GM12892 (cell line): ENCODE measurements around the gene SCRN1.

ENCODE experiments used
- DNase-seq: peaks from one replicate; pipeline ENCODE4 v3.0.0; 2011; ENCODE audit not compliant: insufficient read length
- FAIRE-seq: peaks from 2 replicates; lab custom pipeline; 2011; peaks lifted over from hg19 to GRCh38; lab: Jason Lieb, UNC
- POLR2A ChIP-seq: IDR thresholded peaks from 2 replicates; pipeline ENCODE4 v1.6.1; 2011; ENCODE audit warnings: low read depth, low read length, control low read depth
- POLR2AphosphoS5 ChIP-seq: IDR thresholded peaks from 2 replicates; pipeline ENCODE4 v1.6.1; 2011; ENCODE audit warnings: low read depth, low read length, control low read depth
- TAF1 ChIP-seq: IDR thresholded peaks from 2 replicates; pipeline ENCODE4 v1.6.1; 2011; ENCODE audit warnings: low read depth, mild to moderate bottlenecking, control low read depth, low read length, borderline replicate concordance

The SCRN1 gene

DNA sequence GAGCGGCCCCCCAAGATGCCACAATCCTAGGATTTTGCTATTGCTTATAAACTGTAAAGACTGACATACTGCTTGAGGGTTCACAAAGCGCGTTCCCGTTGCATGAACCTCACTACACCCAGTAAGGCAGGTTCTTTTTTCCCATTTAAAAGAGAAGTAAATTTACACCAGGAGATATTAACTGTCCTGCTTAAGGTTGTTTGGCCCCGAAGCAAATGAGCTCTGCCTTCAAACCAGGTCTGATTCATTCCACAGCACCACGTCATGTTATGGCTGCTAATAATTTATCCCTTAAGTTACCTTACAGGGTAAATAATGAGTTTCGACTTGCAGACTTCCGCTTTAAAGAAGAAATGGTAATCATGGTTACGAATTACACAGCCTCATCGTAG, 37.5 kb upstream of the SCRN1 start:
- FAIRE-seq (no peak), DNase-seq (no peak)
- TF ChIP-seq TAF1 (no peak), POLR2AphosphoS5 (no peak), POLR2A (no peak)

DNA sequence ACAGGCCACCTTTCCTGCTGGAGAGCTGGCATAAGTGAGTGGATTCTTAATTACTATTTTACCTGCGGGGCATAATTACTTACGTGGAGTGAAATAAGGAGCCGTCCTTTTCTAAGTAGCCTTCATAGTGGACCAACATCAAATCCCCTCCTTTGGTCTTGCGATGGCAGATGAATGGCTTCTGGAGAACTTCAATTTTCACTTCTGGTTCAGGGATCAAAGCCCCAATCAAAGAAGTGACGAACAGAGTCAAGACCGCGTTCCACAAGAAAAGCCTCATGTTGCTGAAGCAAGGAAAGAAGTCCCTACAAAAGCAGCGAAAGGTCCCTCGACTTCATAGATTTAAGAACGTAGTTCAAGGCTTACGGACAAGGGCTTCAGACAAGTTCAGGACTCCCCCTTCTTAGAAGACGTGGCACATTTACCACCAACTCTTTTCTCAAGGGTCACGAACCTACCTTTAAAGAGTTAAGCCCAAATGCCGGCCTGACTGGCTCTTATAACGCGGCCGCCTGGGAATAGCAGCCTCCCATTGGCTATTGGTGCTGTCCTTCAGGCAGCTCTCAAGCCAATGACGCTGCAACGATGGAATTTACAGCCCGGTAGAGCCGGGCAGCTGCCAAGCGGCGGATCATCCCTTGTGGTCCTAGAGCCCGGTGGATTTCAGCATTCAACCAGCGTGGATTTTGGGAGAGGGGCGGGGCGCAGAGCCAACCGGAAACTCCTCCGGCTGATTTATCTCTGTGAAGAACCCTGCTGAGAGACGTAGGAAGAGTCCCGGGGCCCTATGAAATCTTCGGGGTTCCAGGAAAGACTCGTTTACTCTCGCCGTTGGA, 36.8 kb upstream of the SCRN1 start, which contains the start of gene FKBP14:
FKBP14 (minus strand) TSS at position 474 of the 836 bp plus-strand sequence; CDS start at position 280, 194 bp downstream.
- TF ChIP-seq TAF1 (peak; percentile 36; the same call in 1 of the 2 replicates), POLR2A (peak; percentile 82), POLR2AphosphoS5 (peak; percentile 79)
- DNase-seq (peak; percentile 56), FAIRE-seq (peak; percentile 95)

DNA sequence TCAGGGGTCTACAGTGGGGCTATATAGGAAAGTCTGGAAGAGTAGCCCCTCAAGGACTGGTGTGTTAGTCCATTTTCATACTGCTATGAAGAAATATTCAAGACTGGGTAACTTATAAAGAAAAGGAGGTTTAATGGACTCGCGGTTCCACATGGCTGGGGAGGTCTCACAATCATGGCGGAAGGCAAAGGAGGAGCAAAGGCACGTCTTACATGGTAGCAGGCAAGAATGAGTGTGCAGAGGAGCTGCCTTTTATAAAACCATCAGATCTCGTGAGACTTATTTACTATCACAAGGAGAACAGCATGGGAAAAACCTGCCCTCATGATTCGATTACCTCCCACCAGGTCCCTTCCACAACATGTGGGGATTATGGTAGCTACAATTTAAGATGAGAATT, 33.9 kb upstream of the SCRN1 start:
- FAIRE-seq = no peak
- DNase-seq = no peak
- no peak for TF ChIP-seq TAF1
- no peak for TF ChIP-seq POLR2AphosphoS5
- no peak for TF ChIP-seq POLR2A

DNA sequence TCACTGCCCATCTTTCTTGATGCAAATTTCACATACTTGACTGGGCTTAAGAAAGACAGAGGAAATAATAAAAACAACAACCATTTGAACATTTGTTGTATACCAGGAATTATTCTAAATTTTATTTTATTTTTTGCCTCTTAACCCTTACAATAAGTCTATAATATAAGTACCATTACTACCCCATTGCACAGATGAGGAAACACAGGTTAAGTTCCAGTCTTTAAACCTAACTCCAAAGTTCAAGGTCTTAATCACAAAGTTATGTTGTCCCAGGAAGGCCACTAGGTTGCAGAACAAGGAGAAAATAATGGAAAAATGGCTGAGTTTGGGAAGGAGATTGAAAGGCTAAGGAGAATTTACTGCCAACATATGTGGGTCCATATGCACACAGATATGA, 33.4 kb upstream of the SCRN1 start:
- TF ChIP-seq POLR2AphosphoS5 = no peak
- no peak for TF ChIP-seq POLR2A
- no peak for TF ChIP-seq TAF1
- DNase-seq (no peak), FAIRE-seq (no peak)

DNA sequence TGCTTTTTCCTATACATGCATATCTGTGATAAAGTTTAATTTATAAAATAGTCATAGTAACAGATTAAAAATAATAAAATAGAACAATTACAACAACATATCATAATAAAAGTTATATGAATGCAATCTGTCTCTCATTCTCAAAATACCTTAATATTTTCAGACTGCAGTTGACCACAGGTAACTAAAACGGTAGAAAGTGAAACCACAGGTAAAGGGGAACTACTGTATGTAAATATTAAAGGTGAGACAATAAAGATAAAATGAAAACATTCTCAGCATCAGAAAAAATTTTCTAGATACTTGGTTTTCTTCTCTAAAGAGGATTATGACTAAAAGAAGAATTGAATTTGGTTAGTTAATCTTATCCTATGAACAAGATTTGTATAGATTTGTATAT, 30.9 kb upstream of the SCRN1 start:
- FAIRE-seq (no peak), DNase-seq (no peak)
- TF ChIP-seq POLR2AphosphoS5 = no peak
- TF ChIP-seq POLR2A = no peak
- TF ChIP-seq TAF1 = no peak

DNA sequence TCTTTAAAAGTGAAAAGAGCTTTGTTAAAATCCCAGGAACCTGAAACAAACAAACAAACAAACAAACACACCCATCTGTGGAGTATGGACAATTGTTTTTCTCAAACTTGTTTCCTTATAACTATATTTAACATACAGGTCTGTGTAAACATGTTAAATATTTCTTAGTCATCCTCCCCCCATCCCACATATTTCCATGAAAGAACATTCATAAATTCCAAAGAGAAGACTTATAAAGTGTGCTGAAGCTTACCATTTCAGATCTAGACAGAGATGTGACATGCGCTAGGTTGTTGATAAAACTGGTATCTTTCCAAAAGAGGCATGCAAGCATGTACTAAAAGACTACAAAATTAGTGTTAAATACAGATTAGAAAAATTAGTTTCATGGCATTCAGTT, 30.4 kb upstream of the SCRN1 start:
- no peak for TF ChIP-seq POLR2A
- no peak for TF ChIP-seq TAF1
- no peak for TF ChIP-seq POLR2AphosphoS5
- FAIRE-seq = peak; percentile 17

DNA sequence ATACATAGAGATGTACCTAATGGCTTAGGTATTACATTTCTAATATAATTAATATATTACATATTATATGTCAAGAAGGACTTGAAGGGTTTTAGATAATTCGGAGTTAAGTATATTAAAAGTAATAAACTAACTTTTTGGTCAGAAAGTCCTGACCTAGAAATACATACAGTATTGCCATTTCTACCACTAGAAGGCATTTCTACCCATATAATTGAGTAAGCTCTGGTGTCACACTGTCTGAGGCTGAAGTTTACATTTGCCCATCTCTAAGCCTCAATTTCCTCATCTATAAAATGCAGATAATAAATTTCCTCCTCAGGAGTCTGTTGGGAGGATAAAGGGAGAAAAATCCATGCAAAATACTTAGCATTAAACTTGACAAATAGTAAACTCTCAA, 29.8 kb upstream of the SCRN1 start:
- TF ChIP-seq POLR2AphosphoS5 (no peak), TAF1 (no peak), POLR2A (no peak)
- DNase-seq (no peak), FAIRE-seq (peak; percentile 14)

More for the DNA sequence above, 30.4 kb upstream of the SCRN1 start:
- DNase-seq = no peak

DNA sequence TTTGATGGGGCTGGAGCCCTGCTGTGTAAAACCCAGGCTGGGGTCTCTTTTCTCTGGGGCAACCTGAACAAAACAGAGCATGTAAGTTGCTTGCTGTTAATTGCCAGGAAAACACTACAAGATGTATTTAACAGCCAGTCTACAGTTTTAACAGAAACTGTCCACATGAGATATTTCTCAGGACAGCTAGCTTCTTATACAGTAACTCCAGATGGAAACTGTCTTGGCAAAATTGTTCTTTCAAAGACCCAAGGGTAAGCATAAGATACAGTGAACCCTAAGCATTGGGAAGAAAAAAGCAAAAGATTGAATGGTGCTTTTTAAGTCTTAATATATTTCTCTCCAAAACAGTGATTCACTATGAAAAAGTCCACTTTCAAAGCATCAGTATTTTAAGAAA, 28.9 kb upstream of the SCRN1 start:
- no peak for FAIRE-seq
- TF ChIP-seq POLR2A (no peak), TAF1 (no peak), POLR2AphosphoS5 (no peak)

DNA sequence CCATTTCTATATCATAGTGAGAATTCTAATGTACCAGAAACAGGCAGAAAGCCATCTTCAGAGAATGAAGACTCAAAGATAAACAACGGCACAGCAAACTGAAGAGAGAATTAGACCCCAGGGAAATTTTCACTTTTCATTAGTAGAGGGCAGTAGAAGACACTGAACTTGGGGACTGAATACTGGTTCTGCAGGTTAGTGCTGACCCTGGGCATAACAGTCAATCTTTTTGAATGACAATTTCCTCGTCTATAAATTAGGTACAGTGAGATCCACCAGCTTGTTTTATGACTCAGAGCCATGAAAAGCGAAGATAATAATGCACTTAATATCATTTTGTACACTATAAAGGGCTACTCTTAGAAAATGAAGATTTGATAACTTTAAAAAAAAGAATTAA, 23.2 kb upstream of the SCRN1 start:
- no peak for FAIRE-seq
- no peak for TF ChIP-seq POLR2A
- TF ChIP-seq POLR2AphosphoS5 = no peak
- no peak for TF ChIP-seq TAF1
- DNase-seq = no peak

More for the DNA sequence above, 28.9 kb upstream of the SCRN1 start:
- no peak for DNase-seq

DNA sequence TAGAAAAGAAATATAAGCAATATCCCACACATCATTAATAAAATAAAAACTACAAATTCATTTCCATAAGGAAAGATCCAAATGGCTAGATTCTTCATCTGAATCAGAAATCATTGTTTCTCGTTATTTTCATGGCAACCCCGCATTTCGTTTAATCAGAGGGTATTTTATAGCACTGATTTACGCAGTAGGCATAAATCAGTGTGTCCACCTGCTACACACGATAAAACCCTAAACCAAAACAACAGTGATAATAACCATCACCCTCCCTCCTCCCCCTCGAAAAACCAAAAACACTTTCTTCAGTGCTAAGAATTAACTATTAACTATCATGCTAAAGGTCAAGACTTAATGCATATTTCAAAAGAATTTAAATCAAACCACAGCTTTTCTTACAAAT, 20.4 kb upstream of the SCRN1 start:
- FAIRE-seq = no peak
- no peak for DNase-seq
- no peak for TF ChIP-seq POLR2A
- no peak for TF ChIP-seq POLR2AphosphoS5
- no peak for TF ChIP-seq TAF1

DNA sequence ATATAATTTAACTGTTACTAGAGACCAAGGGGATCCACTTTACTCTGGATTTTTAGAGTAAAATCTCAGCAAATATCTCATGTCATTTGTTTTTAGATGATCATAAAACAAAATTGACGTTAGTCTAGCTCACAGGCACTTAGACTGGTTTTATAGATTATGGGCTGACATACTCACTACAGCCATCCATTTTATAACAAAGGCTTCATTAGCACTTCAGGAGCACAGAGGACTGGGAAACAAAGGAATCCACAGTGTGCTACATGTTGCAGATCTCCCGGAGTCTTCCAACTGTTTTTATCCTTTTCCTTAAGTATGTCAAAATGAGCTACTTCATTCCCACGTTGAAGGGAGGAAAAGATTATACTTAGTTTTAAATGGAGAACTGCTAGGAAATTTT, 15.9 kb upstream of the SCRN1 start:
- FAIRE-seq = no peak
- TF ChIP-seq TAF1 = no peak

DNA sequence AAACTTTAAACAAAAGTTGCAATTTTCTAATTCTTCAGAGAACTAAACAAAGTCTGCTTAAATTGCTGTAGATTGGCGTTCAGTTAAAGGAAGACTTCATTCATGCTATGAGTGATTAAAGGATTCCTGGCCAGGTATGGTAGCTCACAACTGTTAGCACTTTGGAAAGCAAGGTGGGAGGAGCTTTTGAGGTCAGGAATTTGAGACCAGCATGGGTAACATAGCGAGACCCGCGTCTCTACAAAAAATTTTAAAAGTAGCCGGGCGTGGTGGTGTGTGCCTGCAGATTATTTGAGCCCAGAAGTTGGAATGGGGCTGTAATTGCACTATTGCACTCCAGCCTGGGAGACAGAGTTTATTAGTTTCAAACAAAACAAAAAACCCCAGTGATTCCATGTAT, 13.5 kb upstream of the SCRN1 start:
- TF ChIP-seq TAF1 = no peak
- TF ChIP-seq POLR2A = no peak
- TF ChIP-seq POLR2AphosphoS5 = no peak
- FAIRE-seq (no peak), DNase-seq (no peak)

More for the DNA sequence above, 15.9 kb upstream of the SCRN1 start:
- DNase-seq = no peak
